Spleen (tissue), 11 donors: ENCODE data around the gene FMN2. TPM values are rescaled to one million over a fixed set of nuclear protein-coding genes. Genes with fewer than 3 reads are reported as not detected.

Experiments
- DNase-seq: peaks from one replicate; pipeline ENCODE4 v3.0.0-alpha.2; 2020
- H3K27ac ChIP-seq, 8 donors: fragments of 200-600 bp; sonication (generic) in 7 of 8; 1 replicate in 4 of 8; 2 replicates in 4 of 8; pipeline versions ENCODE4 v1.5.0 to v1.8.0; 2016 to 2021; ENCODE audit warnings: inconsistent platforms in 4 of 8, mild to moderate bottlenecking in 4 of 8, moderate library complexity in 1 of 8
- H3K27me3 ChIP-seq, 7 donors: fragments of 200-600 bp; sonication (generic) in 6 of 7; replicated peaks in 1 of 7; 1 replicate in 4 of 7; 2 replicates in 3 of 7; pipeline versions ENCODE4 v1.5.0 to v1.8.0; 2016 to 2021; ENCODE audit warnings: inconsistent platforms in 3 of 7, mild to moderate bottlenecking in 1 of 7
- H3K36me3 ChIP-seq, 6 donors: fragments of 200-600 bp; sonication (generic) in 5 of 6; 1 replicate in 4 of 6; 2 replicates in 2 of 6; pipeline versions ENCODE4 v1.5.0 to v1.8.0; 2016 to 2021; ENCODE audit warnings: inconsistent platforms in 2 of 6
- H3K4me1 ChIP-seq, 6 donors: fragments of 200-600 bp; sonication (generic) in 5 of 6; 1 replicate in 3 of 6; 2 replicates in 3 of 6; pipeline versions ENCODE4 v1.5.0 to v1.8.0; 2016 to 2021; ENCODE audit warnings: inconsistent platforms in 3 of 6
- H3K4me3 ChIP-seq, 8 donors: fragments of 200-600 bp; sonication (generic) in 7 of 8; 1 replicate in 4 of 8; 2 replicates in 4 of 8; pipeline versions ENCODE4 v1.5.0 to v1.8.0; 2016 to 2021; ENCODE audit warnings: inconsistent platforms in 4 of 8, mild to moderate bottlenecking in 4 of 8, moderate library complexity in 2 of 8
- H3K9me3 ChIP-seq, 8 donors: fragments of 200-600 bp; sonication (generic) in 7 of 8; 1 replicate in 4 of 8; 2 replicates in 4 of 8; pipeline versions ENCODE4 v1.5.0 to v1.8.0; 2016 to 2021; ENCODE audit warnings: inconsistent platforms in 4 of 8
- POLR2A ChIP-seq, 3 donors: fragments of 450-650 bp; IDR thresholded peaks; one replicate each; pipeline ENCODE4 v1.5.1; 2017; ENCODE audit warnings: antibody characterized with exemption in 3 of 3, mild to moderate bottlenecking in 1 of 3
- POLR2AphosphoS5 ChIP-seq, 3 donors: sonication (generic); formaldehyde crosslinking; IDR thresholded peaks; one replicate each; pipeline ENCODE4 v1.5.1; 2017; ENCODE audit warnings: antibody characterized with exemption in 3 of 3
- WGBS, 5 donors: extraction: QIAGEN DNeasy Blood & Tissue Kit in 3 of 5; methylation state at CpG; one replicate each; pipeline versions ENCODE4 v1.1.5 to v1.1.7; 2013 to 2018; 5-methylcytosine and 5-hydroxymethylcytosine counted together
- intact Hi-C: fragments of 100-400 bp; cut with DNase I; formaldehyde crosslinking; loops from one replicate; pipeline ENCODE4 v1.15.0; 2023; ENCODE audit warnings: low total_unique reads
- polyA plus RNA-seq, 3 donors: library from polyadenylated mRNA; stranded (reverse); fragments of 200-250 nt; gene quantifications; one replicate each; pipeline ENCODE4 v1.2.1, GENCODE V29; 2013
- total RNA-seq, 7 donors: library from RNA; depleted of rRNA in 3 of 7; stranded (reverse); fragments of >200 nt in 3 of 7; fragmentation: NEBNext Ultra II Directional in 4 of 7; extraction: Animal tissue kit (Norgen Biotek cat#: 25700) in 4 of 7; gene quantifications; one replicate each; pipeline versions ENCODE4 v1.1.0 to v1.2.1, GENCODE V29; 2016 to 2021
- TF ChIP-seq, protein P1 (sequence below), 11 experiments: fragments of 200-600 bp in 7 of 11; fragments of 450-650 bp in 4 of 11; sonication (generic) in 4 of 11; IDR thresholded peaks in 8 of 11; conservative IDR thresholded peaks in 3 of 11; 1 replicate in 7 of 11; 2 replicates in 4 of 11; pipeline versions ENCODE4 v1.4.0 to v1.8.0; 2016 to 2021; ENCODE audit warnings: antibody characterized with exemption in 11 of 11, inconsistent platforms in 4 of 11, mild to moderate bottlenecking in 1 of 11
- donor health status: healthy with polysubstance abuse.
- donor health status: DM: no; HTN: no; CAD: no; lungs with moderate emphysema.
- donor health status: DM: no; HTN: no; CAD: no.
- donor health status: Bipolar disorder and iron deficiency.
- donor health status: healthy.
- donor health status: DM: no; HTN: no; CAD: no.
- donor health status: DM: yes; HTN: yes; CAD: no.

FMN2 gene
- total and polyA plus RNA-seq, 10 donors, result 0.04 to 0.24 (median 0.12) TPM; not detected in 6

GRCh38 chr1:240491156-240491555, 399.5 kb downstream of the FMN2 start:
- peaks cover 0 to 18% (median 0%) of the 10 kb centered on the region in 7 donors for H3K27me3 ChIP-seq

GRCh38 chr1:240491796-240492195, 400.1 kb downstream of the FMN2 start:
- intact Hi-C loops, result no loop called here
- no peaks in the 10 kb centered on the region for H3K4me1 ChIP-seq
- no peak overlapping the region for H3K27ac ChIP-seq
- WGBS, 5 donors, result 82 to 87% (median 84%) methylated on average over 7 of the region's 7 CpGs
- H3K4me3 ChIP-seq, result no peak overlapping the region
- H3K27me3 ChIP-seq, result peaks cover 0 to 18% (median 0%) of the 10 kb centered on the region in 7 donors
- DNase-seq, result no peak
- H3K9me3 ChIP-seq, result peaks cover 0 to 8% (median 0%) of the 10 kb centered on the region in 8 donors
- no peak for TF ChIP-seq POLR2A (IDR thresholded peaks at IDR 0.05)
- TF ChIP-seq, protein P1, sequence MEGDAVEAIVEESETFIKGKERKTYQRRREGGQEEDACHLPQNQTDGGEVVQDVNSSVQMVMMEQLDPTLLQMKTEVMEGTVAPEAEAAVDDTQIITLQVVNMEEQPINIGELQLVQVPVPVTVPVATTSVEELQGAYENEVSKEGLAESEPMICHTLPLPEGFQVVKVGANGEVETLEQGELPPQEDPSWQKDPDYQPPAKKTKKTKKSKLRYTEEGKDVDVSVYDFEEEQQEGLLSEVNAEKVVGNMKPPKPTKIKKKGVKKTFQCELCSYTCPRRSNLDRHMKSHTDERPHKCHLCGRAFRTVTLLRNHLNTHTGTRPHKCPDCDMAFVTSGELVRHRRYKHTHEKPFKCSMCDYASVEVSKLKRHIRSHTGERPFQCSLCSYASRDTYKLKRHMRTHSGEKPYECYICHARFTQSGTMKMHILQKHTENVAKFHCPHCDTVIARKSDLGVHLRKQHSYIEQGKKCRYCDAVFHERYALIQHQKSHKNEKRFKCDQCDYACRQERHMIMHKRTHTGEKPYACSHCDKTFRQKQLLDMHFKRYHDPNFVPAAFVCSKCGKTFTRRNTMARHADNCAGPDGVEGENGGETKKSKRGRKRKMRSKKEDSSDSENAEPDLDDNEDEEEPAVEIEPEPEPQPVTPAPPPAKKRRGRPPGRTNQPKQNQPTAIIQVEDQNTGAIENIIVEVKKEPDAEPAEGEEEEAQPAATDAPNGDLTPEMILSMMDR (IDR thresholded peaks at IDR 0.05 in 8 of 11, conservative IDR thresholded peaks at IDR 0.05 in 3 of 11), result no peak
- no peak for TF ChIP-seq POLR2AphosphoS5 (IDR thresholded peaks at IDR 0.05)
- H3K36me3 ChIP-seq, result no peaks in the 10 kb centered on the region

More at GRCh38 chr1:240491156-240491555, 399.5 kb downstream of the FMN2 start:
- H3K9me3 ChIP-seq, result peaks cover 0 to 8% (median 0%) of the 10 kb centered on the region in 8 donors
- no peaks in the 10 kb centered on the region for H3K4me1 ChIP-seq
- WGBS, 5 donors, result 73 to 81% (median 76%) methylated on average over 5 of the region's 5 CpGs
- H3K36me3 ChIP-seq, result no peaks in the 10 kb centered on the region
- no peak overlapping the region for H3K4me3 ChIP-seq
- intact Hi-C loops, result no loop called here
- DNase-seq, result no peak
- H3K27ac ChIP-seq, result no peak overlapping the region
- no peak for TF ChIP-seq POLR2A (IDR thresholded peaks at IDR 0.05)
- no peak for TF ChIP-seq POLR2AphosphoS5 (IDR thresholded peaks at IDR 0.05)
- TF ChIP-seq, protein P1 (IDR thresholded peaks at IDR 0.05 in 8 of 11, conservative IDR thresholded peaks at IDR 0.05 in 3 of 11), result no peak

- intact Hi-C loops, result no loop called here
- Histone ChIP-seq H3K4me3 (peak overlapping the region in 2 of 8 donors; percentile 6 to 36), H3K4me1 (no peaks in the 10 kb centered on the region), H3K36me3 (no peaks in the 10 kb centered on the region), H3K9me3 (peaks cover 0 to 8% (median 0%) of the 10 kb centered on the region in 8 donors), H3K27me3 (peaks cover 0 to 18% (median 0%) of the 10 kb centered on the region in 7 donors), H3K27ac (no peak overlapping the region)
- DNase-seq, result no peak
- WGBS, 5 donors, result 42 to 64% (median 49%) methylated on average over 45 to 52 of the region's 52 CpGs
- TF ChIP-seq, protein P1 (IDR thresholded peaks at IDR 0.05 in 8 of 11, conservative IDR thresholded peaks at IDR 0.05 in 3 of 11), result no peak
- peak in 1 of 3 donors; percentile 14 for TF ChIP-seq POLR2AphosphoS5 (IDR thresholded peaks at IDR 0.05)
Observed at GRCh38 chr1:240492832-240493440, 401.3 kb downstream of the FMN2 start.

DNA sequence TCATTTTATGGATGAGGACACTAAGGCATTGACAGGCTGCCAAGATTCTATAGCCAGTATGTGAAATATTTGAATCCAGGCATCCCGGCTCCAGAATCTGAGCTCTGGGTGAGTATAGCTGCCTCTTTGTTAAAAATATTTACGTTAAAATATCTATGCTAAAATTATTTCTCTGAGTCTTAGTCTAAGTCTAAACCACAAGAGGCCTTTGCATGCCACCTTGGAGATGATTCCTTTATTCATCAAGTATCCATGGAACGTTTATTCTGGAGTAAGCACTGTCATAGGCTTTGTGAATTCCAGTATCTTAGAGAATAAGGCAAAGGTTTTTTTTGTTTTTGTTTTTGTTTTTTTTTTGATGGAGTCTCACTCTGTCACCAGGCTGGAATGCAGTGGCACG, 403.9 kb downstream of the FMN2 start:
- intact Hi-C loops, result no loop called here
- H3K4me1 ChIP-seq, result no peaks in the 10 kb centered on the region
- no peak overlapping the region for H3K27ac ChIP-seq
- DNase-seq, result no peak
- no peaks in the 10 kb centered on the region for H3K36me3 ChIP-seq
- no peak for TF ChIP-seq POLR2AphosphoS5 (IDR thresholded peaks at IDR 0.05)
- TF ChIP-seq POLR2A (IDR thresholded peaks at IDR 0.05), result no peak
- TF ChIP-seq, protein P1 (IDR thresholded peaks at IDR 0.05 in 8 of 11, conservative IDR thresholded peaks at IDR 0.05 in 3 of 11), result no peak
- peaks cover 0 to 18% (median 0%) of the 10 kb centered on the region in 7 donors for H3K27me3 ChIP-seq
- H3K4me3 ChIP-seq, result no peak overlapping the region
- 70 to 87% (median 81%) methylated on average over 4 of the region's 4 CpGs for WGBS, 5 donors
- peaks cover 0 to 8% (median 0%) of the 10 kb centered on the region in 8 donors for H3K9me3 ChIP-seq
